ENCODE results near the gene ETNPPL.

DNA sequence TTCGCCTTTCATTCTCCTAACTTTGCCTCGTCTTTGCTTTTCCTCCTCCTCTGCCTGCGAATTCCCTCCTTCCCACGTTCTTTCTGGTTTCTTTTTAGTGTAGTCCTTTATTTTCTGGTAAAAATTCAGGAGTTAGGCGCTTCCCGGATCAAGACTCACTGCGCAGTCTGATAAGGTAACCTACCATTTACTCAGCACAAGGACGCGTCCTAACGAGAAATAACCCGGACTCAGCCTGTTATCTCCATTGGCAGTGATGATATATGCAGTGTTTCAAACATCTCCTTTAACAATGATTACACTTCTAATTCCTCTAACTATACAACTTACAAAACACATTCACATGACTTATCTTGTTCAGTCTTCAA lies 357 bp upstream of the ETNPPL start:
- no peak for TF ChIP-seq EZH2 (IDR thresholded peaks at IDR 0.05; ENCODE audit: borderline replicate concordance, low read length)
- TF ChIP-seq, protein P1, sequence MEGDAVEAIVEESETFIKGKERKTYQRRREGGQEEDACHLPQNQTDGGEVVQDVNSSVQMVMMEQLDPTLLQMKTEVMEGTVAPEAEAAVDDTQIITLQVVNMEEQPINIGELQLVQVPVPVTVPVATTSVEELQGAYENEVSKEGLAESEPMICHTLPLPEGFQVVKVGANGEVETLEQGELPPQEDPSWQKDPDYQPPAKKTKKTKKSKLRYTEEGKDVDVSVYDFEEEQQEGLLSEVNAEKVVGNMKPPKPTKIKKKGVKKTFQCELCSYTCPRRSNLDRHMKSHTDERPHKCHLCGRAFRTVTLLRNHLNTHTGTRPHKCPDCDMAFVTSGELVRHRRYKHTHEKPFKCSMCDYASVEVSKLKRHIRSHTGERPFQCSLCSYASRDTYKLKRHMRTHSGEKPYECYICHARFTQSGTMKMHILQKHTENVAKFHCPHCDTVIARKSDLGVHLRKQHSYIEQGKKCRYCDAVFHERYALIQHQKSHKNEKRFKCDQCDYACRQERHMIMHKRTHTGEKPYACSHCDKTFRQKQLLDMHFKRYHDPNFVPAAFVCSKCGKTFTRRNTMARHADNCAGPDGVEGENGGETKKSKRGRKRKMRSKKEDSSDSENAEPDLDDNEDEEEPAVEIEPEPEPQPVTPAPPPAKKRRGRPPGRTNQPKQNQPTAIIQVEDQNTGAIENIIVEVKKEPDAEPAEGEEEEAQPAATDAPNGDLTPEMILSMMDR (conservative IDR thresholded peaks at IDR 0.05 in 1 of 2, IDR thresholded peaks at IDR 0.05 in 1 of 2; ENCODE audit: extremely low read depth in 1 of 2, insufficient read depth in 1 of 2, low read depth in 1 of 2, low read length in 2 of 2): no peak

Data from mammary epithelial cell (primary cell).